ENCODE results near the gene ZNF74. TPM values are rescaled to one million over a fixed set of nuclear protein-coding genes. Genes with fewer than 3 reads are reported as not detected.

Gene ZNF74
- polyA plus RNA-seq, 1 donor from 2014 or later = 75.6 TPM

DNA sequence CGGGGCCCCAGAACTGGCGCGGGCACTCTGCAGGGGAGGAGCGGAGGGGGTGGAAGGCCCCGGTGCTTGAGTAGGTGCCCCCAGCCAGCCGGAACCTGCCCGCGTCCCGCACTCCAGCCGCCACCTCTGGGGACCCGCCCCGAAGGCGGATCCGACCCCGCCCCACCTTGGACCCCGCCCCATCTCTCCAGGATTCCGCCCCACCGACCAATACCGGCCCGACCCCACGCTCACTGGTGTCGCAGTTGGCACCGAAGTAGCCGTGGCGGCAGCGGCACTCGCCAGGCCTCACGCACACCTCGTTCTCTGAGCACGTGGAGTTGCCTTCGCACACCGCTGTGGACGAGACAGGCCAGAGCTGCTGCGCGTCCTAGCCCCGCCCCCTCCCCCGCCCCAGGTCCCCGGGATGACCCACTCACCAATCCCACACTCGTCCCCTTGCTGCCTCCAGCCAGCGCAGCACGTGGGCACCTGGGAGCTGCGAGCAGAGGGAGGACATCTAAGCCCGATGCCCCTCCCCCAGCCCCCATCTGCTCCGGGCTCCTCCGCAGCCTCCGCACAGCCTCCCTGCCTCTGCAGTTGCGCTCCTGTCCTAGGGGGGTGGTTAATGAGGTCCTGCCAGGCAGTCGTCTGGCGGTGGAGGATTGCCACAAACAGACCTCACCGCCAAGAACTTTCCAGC lies 37.7 kb downstream of the ZNF74 start:
- H3F3A ChIP-seq (ENCODE audit: insufficient read depth, low read length, poor library complexity, severe bottlenecking) = no peaks in the 10 kb centered on the region
- H3K4me2 ChIP-seq (ENCODE audit: low read length) = no peak overlapping the region
- no peak overlapping the region for H2AFZ ChIP-seq (ENCODE audit: low read depth, low read length)
- no peaks in the 10 kb centered on the region for H3K9me3 ChIP-seq (ENCODE audit: low read length)
- H3K9me2 ChIP-seq (ENCODE audit: insufficient read depth, low read length) = no peaks in the 10 kb centered on the region
- H3K9ac ChIP-seq (ENCODE audit: low read length) = no peak overlapping the region
- peak overlapping the region; percentile 73 for H3K4me3 ChIP-seq (ENCODE audit: low read length)
- no peaks in the 10 kb centered on the region for H3K36me3 ChIP-seq (ENCODE audit: insufficient read depth, low read length)
- no peak overlapping the region for H3K27ac ChIP-seq (ENCODE audit: low read length)
- peaks cover 69% of the 10 kb centered on the region for H3K27me3 ChIP-seq (ENCODE audit: insufficient read depth, low read depth, low read length)
- no peaks in the 10 kb centered on the region for H3K79me2 ChIP-seq (replicated peaks; ENCODE audit: insufficient read depth, low read length)
- no peaks in the 10 kb centered on the region for H4K20me1 ChIP-seq (ENCODE audit: insufficient read depth)
- no peak for TF ChIP-seq TAF1 (IDR thresholded peaks at IDR 0.05; ENCODE audit: low read depth)
- no peak for TF ChIP-seq RAD21 (conservative IDR thresholded peaks at IDR 0.05)

DNA sequence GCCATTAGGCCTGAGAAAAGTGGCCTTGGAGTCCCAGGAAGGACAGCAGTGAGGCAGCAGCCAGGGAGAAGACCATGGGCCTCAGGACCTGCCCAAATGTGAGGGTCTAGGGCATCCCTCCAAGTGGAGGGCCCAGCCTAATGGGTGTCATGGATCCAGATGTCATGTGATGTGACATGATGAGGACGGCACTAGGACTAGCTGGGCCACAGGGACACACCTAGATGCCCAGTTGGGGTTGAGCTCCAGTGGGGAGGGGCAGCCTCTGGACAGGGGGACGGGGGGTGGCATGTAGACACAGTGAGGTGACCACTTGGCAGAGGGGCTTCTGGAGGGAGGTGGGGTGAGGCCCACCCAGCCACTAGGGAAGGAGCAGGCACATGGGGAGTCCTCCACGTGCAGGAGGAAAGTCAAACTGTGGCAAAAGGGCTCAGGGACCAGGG lies 38.3 kb downstream of the ZNF74 start:
- no peaks in the 10 kb centered on the region for H3K9me2 ChIP-seq (ENCODE audit: insufficient read depth, low read length)
- no peak overlapping the region for H3K4me3 ChIP-seq (ENCODE audit: low read length)
- no peaks in the 10 kb centered on the region for H3K36me3 ChIP-seq (ENCODE audit: insufficient read depth, low read length)
- H3K9ac ChIP-seq (ENCODE audit: low read length) = no peak overlapping the region
- TF ChIP-seq TAF1 (IDR thresholded peaks at IDR 0.05; ENCODE audit: low read depth) (no peak), RAD21 (conservative IDR thresholded peaks at IDR 0.05) (no peak), SMC3 (conservative IDR thresholded peaks at IDR 0.05; ENCODE audit: poor library complexity) (no peak), EZH2 (IDR thresholded peaks at IDR 0.05; ENCODE audit: borderline replicate concordance, insufficient read depth, low read length, poor library complexity, severe bottlenecking) (no peak), POLR2AphosphoS5 (IDR thresholded peaks at IDR 0.05) (no peak), EP300 (conservative IDR thresholded peaks at IDR 0.05; ENCODE audit: poor library complexity, severe bottlenecking) (no peak), MXI1 (conservative IDR thresholded peaks at IDR 0.05; ENCODE audit: poor library complexity, severe bottlenecking) (no peak)
- TF ChIP-seq, protein P1, sequence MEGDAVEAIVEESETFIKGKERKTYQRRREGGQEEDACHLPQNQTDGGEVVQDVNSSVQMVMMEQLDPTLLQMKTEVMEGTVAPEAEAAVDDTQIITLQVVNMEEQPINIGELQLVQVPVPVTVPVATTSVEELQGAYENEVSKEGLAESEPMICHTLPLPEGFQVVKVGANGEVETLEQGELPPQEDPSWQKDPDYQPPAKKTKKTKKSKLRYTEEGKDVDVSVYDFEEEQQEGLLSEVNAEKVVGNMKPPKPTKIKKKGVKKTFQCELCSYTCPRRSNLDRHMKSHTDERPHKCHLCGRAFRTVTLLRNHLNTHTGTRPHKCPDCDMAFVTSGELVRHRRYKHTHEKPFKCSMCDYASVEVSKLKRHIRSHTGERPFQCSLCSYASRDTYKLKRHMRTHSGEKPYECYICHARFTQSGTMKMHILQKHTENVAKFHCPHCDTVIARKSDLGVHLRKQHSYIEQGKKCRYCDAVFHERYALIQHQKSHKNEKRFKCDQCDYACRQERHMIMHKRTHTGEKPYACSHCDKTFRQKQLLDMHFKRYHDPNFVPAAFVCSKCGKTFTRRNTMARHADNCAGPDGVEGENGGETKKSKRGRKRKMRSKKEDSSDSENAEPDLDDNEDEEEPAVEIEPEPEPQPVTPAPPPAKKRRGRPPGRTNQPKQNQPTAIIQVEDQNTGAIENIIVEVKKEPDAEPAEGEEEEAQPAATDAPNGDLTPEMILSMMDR (IDR thresholded peaks at IDR 0.05; ENCODE audit: poor library complexity, severe bottlenecking) = no peak
- TF ChIP-seq, protein P2, sequence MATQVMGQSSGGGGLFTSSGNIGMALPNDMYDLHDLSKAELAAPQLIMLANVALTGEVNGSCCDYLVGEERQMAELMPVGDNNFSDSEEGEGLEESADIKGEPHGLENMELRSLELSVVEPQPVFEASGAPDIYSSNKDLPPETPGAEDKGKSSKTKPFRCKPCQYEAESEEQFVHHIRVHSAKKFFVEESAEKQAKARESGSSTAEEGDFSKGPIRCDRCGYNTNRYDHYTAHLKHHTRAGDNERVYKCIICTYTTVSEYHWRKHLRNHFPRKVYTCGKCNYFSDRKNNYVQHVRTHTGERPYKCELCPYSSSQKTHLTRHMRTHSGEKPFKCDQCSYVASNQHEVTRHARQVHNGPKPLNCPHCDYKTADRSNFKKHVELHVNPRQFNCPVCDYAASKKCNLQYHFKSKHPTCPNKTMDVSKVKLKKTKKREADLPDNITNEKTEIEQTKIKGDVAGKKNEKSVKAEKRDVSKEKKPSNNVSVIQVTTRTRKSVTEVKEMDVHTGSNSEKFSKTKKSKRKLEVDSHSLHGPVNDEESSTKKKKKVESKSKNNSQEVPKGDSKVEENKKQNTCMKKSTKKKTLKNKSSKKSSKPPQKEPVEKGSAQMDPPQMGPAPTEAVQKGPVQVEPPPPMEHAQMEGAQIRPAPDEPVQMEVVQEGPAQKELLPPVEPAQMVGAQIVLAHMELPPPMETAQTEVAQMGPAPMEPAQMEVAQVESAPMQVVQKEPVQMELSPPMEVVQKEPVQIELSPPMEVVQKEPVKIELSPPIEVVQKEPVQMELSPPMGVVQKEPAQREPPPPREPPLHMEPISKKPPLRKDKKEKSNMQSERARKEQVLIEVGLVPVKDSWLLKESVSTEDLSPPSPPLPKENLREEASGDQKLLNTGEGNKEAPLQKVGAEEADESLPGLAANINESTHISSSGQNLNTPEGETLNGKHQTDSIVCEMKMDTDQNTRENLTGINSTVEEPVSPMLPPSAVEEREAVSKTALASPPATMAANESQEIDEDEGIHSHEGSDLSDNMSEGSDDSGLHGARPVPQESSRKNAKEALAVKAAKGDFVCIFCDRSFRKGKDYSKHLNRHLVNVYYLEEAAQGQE (IDR thresholded peaks at IDR 0.05; ENCODE audit: borderline replicate concordance) = no peak
- H3K9me3 ChIP-seq (ENCODE audit: low read length) = no peaks in the 10 kb centered on the region
- no peak overlapping the region for H3K27ac ChIP-seq (ENCODE audit: low read length)
- H3K4me2 ChIP-seq (ENCODE audit: low read length) = no peak overlapping the region
- no peaks in the 10 kb centered on the region for H4K20me1 ChIP-seq (ENCODE audit: insufficient read depth)
- no peak overlapping the region for H2AFZ ChIP-seq (ENCODE audit: low read depth, low read length)
- no peaks in the 10 kb centered on the region for H3F3A ChIP-seq (ENCODE audit: insufficient read depth, low read length, poor library complexity, severe bottlenecking)
- peaks cover 76% of the 10 kb centered on the region for H3K27me3 ChIP-seq (ENCODE audit: insufficient read depth, low read depth, low read length)
- H3K79me2 ChIP-seq (replicated peaks; ENCODE audit: insufficient read depth, low read length) = no peaks in the 10 kb centered on the region

All from neural cell (in vitro differentiated cells).